IMR-90 (cell line): ENCODE results near the gene OSBPL3. TPM values are rescaled to one million over a fixed set of nuclear protein-coding genes. Genes with fewer than 3 reads are reported as not detected.

Experiments
- ATAC-seq: fragments of 200-7000 bp; cut with Tn5 transposase; 2 replicates; pipeline ENCODE4 v1.9.1; 2020; ENCODE audit warnings: low read depth, mild to moderate bottlenecking, moderate library complexity
- BruUV-seq: library from RNA; stranded (reverse); fragments of 400-500 nt; replicated peaks from 2 replicates; lab custom pipeline; 2021; lab: Mats Ljungman, UMichigan
- CTCF ChIA-PET: fragments of 300-600 bp; formaldehyde crosslinking; extraction: SDS; loops from one replicate; lab custom pipeline; 2021; ENCODE audit warnings: antibody characterized with exemption; lab: Yijun Ruan, JAX
- POLR2A ChIA-PET: fragments of 300-600 bp; sonication (Branson Sonifier 250); formaldehyde crosslinking; loops from one replicate; lab custom pipeline; 2022; ENCODE audit warnings: antibody characterized with exemption; ENCODE audit not compliant: unreplicated experiment; lab: Charles Lee
- DNase-seq: peaks from one replicate; pipeline ENCODE4 v3.0.0; 2013
- H2AFZ ChIP-seq: replicated peaks from 2 replicates; pipeline ENCODE3; 2013; ENCODE audit warnings: low read length, mild to moderate bottlenecking; ENCODE audit not compliant: poor library complexity
- H2AK5ac ChIP-seq: 2 replicates; pipeline ENCODE4 v1.6.1; 2013; ENCODE audit warnings: low read depth, low read length, inconsistent platforms
- H2AK9ac ChIP-seq: replicated peaks from 2 replicates; pipeline ENCODE3; 2013; ENCODE audit warnings: mild to moderate bottlenecking, low read depth, low read length, moderate library complexity; ENCODE audit not compliant: poor library complexity
- H2BK120ac ChIP-seq: 2 replicates; pipeline ENCODE4 v1.6.1; 2013; ENCODE audit warnings: low read depth, low read length, inconsistent platforms
- H2BK15ac ChIP-seq: 3 replicates; pipeline ENCODE4 v1.6.1; 2013; ENCODE audit warnings: low read depth, low read length, inconsistent platforms
- H2BK20ac ChIP-seq: 2 replicates; pipeline ENCODE4 v1.6.1; 2013; ENCODE audit warnings: low read depth, mild to moderate bottlenecking, inconsistent platforms, low read length, moderate library complexity
- H2BK5ac ChIP-seq: 2 replicates; pipeline ENCODE4 v1.6.1; 2013; ENCODE audit warnings: mild to moderate bottlenecking, low read depth, low read length, inconsistent platforms; ENCODE audit not compliant: poor library complexity, severe bottlenecking
- H3K14ac ChIP-seq: replicated peaks from 2 replicates; pipeline ENCODE4 v1.6.1; 2013; ENCODE audit warnings: low read depth, low read length, inconsistent platforms
- H3K18ac ChIP-seq: 2 replicates; pipeline ENCODE4 v1.6.1; 2013; ENCODE audit warnings: low read depth, low read length, control low read depth
- H3K23ac ChIP-seq: 2 replicates; pipeline ENCODE4 v1.6.1; 2013; ENCODE audit warnings: low read depth, low read length, inconsistent platforms
- H3K27ac ChIP-seq: 2 replicates; pipeline ENCODE4 v1.5.1; 2013; ENCODE audit warnings: mild to moderate bottlenecking, control low read depth, low read length; ENCODE audit not compliant: insufficient read depth
- H3K27me3 ChIP-seq: 2 replicates; pipeline ENCODE4 v1.6.1; 2013; ENCODE audit warnings: low read length; ENCODE audit not compliant: control insufficient read depth, insufficient read depth
- H3K36me3 ChIP-seq: 2 replicates; pipeline ENCODE4 v1.6.1; 2013; ENCODE audit warnings: low read length, mixed read lengths; ENCODE audit not compliant: control insufficient read depth, insufficient read depth
- H3K4ac ChIP-seq: 2 replicates; pipeline ENCODE4 v1.6.1; 2013; ENCODE audit warnings: low read depth, low read length, inconsistent platforms
- H3K4me1 ChIP-seq: 2 replicates; pipeline ENCODE4 v1.6.1; 2013; ENCODE audit warnings: low read length, mixed read lengths; ENCODE audit not compliant: control insufficient read depth, insufficient read depth
- H3K4me2 ChIP-seq: 2 replicates; pipeline ENCODE4 v1.6.1; 2013; ENCODE audit warnings: low read depth, mild to moderate bottlenecking, control low read depth, low read length, moderate library complexity
- H3K4me3 ChIP-seq: 2 replicates; pipeline ENCODE4 v1.5.1; 2013; ENCODE audit warnings: low read depth, mild to moderate bottlenecking, control low read depth, low read length, moderate library complexity; ENCODE audit not compliant: insufficient read depth
- H3K56ac ChIP-seq: 2 replicates; pipeline ENCODE4 v1.6.1; 2013; ENCODE audit warnings: low read length, inconsistent platforms; ENCODE audit not compliant: insufficient read depth; ENCODE audit errors: extremely low read depth
- H3K79me1 ChIP-seq, 2 experiments: 2 replicates each; pipeline ENCODE4 v1.6.1; 2013; ENCODE audit warnings: low read length in 2 of 2, inconsistent platforms in 1 of 2, low read depth in 1 of 2
- H3K9ac ChIP-seq: 2 replicates; pipeline ENCODE4 v1.6.1; 2013; ENCODE audit warnings: low read depth, low read length, control low read depth
- H3K9me1 ChIP-seq: 2 replicates; pipeline ENCODE4 v1.6.1; 2013; ENCODE audit warnings: low read length, inconsistent platforms; ENCODE audit not compliant: insufficient read depth
- H3K9me3 ChIP-seq: 2 replicates; pipeline ENCODE4 v1.6.1; 2013; ENCODE audit warnings: low read length; ENCODE audit not compliant: control insufficient read depth, insufficient read depth
- H4K20me1 ChIP-seq: 2 replicates; pipeline ENCODE4 v1.6.1; 2013; ENCODE audit warnings: low read length, inconsistent platforms; ENCODE audit not compliant: insufficient read depth
- H4K5ac ChIP-seq: 2 replicates; pipeline ENCODE4 v1.6.1; 2013; ENCODE audit warnings: mild to moderate bottlenecking, low read depth, low read length, control low read depth
- H4K8ac ChIP-seq, 2 experiments: 2 replicates each; pipeline ENCODE4 v1.6.1; 2013; ENCODE audit warnings: low read depth in 2 of 2, low read length in 2 of 2, control low read depth in 1 of 2, inconsistent platforms in 1 of 2
- H4K91ac ChIP-seq: 2 replicates; pipeline ENCODE4 v1.6.1; 2013; ENCODE audit warnings: low read depth, low read length, inconsistent platforms; ENCODE audit not compliant: insufficient read depth
- BHLHE40 ChIP-seq: fragments of 150-350 bp; IDR thresholded peaks from 2 replicates; pipeline ENCODE4 v1.6.1; 2016; ENCODE audit warnings: mild to moderate bottlenecking, low read depth, low read length
- CEBPB ChIP-seq: IDR thresholded peaks from 2 replicates; pipeline ENCODE4 v1.6.1; 2012; ENCODE audit warnings: low read depth, low read length, improper control_type of control experiment
- CHD1 ChIP-seq: IDR thresholded peaks from 2 replicates; pipeline ENCODE4 v1.6.1; 2012; ENCODE audit warnings: low read depth, low read length, improper control_type of control experiment
- ELK1 ChIP-seq: fragments of 150-350 bp; IDR thresholded peaks from 2 replicates; pipeline ENCODE4 v1.6.1; 2016; ENCODE audit warnings: low read depth, mild to moderate bottlenecking, low read length, moderate library complexity, borderline replicate concordance
- FOS ChIP-seq: fragments of 150-350 bp; IDR thresholded peaks from 2 replicates; pipeline ENCODE4 v1.6.1; 2016; ENCODE audit warnings: low read depth, low read length
- MAFK ChIP-seq: IDR thresholded peaks from 2 replicates; pipeline ENCODE4 v1.6.1; 2012; ENCODE audit warnings: low read depth, low read length, improper control_type of control experiment
- MAZ ChIP-seq: IDR thresholded peaks from 2 replicates; pipeline ENCODE4 v1.6.1; 2012; ENCODE audit warnings: low read depth, mild to moderate bottlenecking, low read length, improper control_type of control experiment, moderate library complexity, borderline replicate concordance
- MXI1 ChIP-seq: IDR thresholded peaks from 2 replicates; pipeline ENCODE4 v1.6.1; 2012; ENCODE audit warnings: low read depth, mild to moderate bottlenecking, low read length, moderate library complexity, borderline replicate concordance
- NFE2L2 ChIP-seq: fragments of 150-350 bp; IDR thresholded peaks from 2 replicates; pipeline ENCODE4 v1.6.1; 2016; ENCODE audit warnings: low read depth, mild to moderate bottlenecking, low read length
- POLR2A ChIP-seq: IDR thresholded peaks from 2 replicates; pipeline ENCODE4 v1.6.1; 2012; ENCODE audit warnings: mild to moderate bottlenecking, low read depth, low read length
- RAD21 ChIP-seq: IDR thresholded peaks from 2 replicates; pipeline ENCODE4 v1.6.1; 2012; ENCODE audit warnings: low read length, improper control_type of control experiment
- RCOR1 ChIP-seq: IDR thresholded peaks from 2 replicates; pipeline ENCODE4 v1.6.1; 2012; ENCODE audit warnings: mild to moderate bottlenecking, low read length, improper control_type of control experiment; ENCODE audit not compliant: insufficient replicate concordance
- RFX5 ChIP-seq: IDR thresholded peaks from 2 replicates; pipeline ENCODE4 v1.8.0; 2012; ENCODE audit warnings: low read depth, mild to moderate bottlenecking, low read length, moderate library complexity
- SMC3 ChIP-seq: fragments of 150-350 bp; IDR thresholded peaks from 2 replicates; pipeline ENCODE4 v1.6.1; 2016; ENCODE audit warnings: low read depth, mild to moderate bottlenecking, antibody characterized with exemption, low read length, moderate library complexity
- USF2 ChIP-seq: fragments of 150-350 bp; IDR thresholded peaks from 2 replicates; pipeline ENCODE4 v1.6.1; 2017; ENCODE audit warnings: mild to moderate bottlenecking, antibody characterized with exemption, low read length, low read depth
- WGBS, 2 experiments: methylation state at CpG; one replicate each; pipeline versions ENCODE4 v1.1.5 to v1.1.7; 2013; ENCODE audit warnings: missing lambda C conversion rate in 2 of 2; ENCODE audit not compliant: insufficient read length in 1 of 2; ENCODE audit errors: extremely low coverage in 2 of 2; 5-methylcytosine and 5-hydroxymethylcytosine counted together
- dilution Hi-C: fragments of 300-500 bp; cut with HindIII; formaldehyde crosslinking; loops from one replicate; pipeline ENCODE4 v1.14.3; 2018; ENCODE audit warnings: low sequenced_read_pairs; ENCODE audit not compliant: unreplicated experiment
- in situ Hi-C: fragments of 300-500 bp; cut with MboI; formaldehyde crosslinking; loops from 3 replicates; pipeline ENCODE4 v1.14.3; 2019; ENCODE audit warnings: low sequenced_read_pairs, inconsistent platforms, mixed read lengths
- intact Hi-C: fragments of 100-400 bp; cut with micrococcal nuclease; formaldehyde crosslinking; loops from 2 replicates; pipeline ENCODE4 v1.10.0; 2022
- polyA plus RNA-seq, 3 experiments: library from polyadenylated mRNA; depleted of rRNA; stranded (reverse); fragments of >200 nt; gene quantifications; 2 replicates each; pipeline ENCODE4 v1.2.3, GENCODE V29; 2012; ENCODE audit warnings: low replicate concordance in 1 of 3
- total RNA-seq: library from RNA; depleted of rRNA; stranded (reverse); fragments of >200 nt; gene quantifications from 2 replicates; pipeline ENCODE4 v1.2.3, GENCODE V29; 2012
- TF ChIP-seq, protein P1 (sequence below): conservative IDR thresholded peaks from 2 replicates; pipeline ENCODE4 v1.5.1; 2012; ENCODE audit warnings: mild to moderate bottlenecking, low read depth, low read length, improper control_type of control experiment

The OSBPL3 gene
- total and polyA plus RNA-seq, 2 of the 4 experiments (the other 2 are of a cell fraction): 18.0 to 29.9 TPM

DNA sequence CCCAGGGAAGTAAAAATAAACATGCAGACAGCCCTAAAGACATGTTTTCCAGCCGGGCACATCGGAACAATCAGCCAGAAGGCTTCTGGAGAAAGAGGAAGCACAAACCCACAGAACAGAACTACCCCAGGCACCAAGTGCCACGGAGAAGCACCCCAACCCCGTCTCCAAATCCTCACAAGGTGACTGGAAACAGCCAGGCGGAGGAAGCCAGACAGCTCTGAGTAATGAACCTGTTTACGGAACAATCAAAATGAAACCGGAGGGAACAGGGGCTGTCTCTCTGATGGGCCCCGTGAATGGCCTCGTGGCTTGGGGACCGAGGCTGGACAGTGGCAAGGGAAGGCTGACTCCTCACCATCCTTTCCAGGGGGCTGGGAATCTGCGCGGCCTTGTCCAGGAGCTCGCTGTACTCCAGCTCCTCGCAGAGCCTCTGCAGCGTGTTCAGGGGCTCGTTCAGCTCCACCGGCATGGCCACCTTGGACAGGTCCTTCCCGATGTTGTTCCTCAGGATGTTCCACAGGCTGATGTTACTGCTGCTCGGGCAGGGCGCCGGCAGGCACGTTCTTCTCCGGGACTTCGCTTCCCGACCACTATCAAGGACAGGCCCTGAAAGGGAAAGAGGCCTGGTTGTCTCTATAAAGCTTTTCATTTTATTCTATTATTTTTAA, 145.7 kb downstream of the OSBPL3 start:
- no TSS peak for BruUV-seq
- Histone ChIP-seq H3K9ac (no peak overlapping the region), H2BK5ac (no peak overlapping the region), H3K27ac (no peak overlapping the region), H3K14ac (no peak overlapping the region), H2AK5ac (peak overlapping the region; percentile 44; the same call in 1 of the 2 replicates), H4K20me1 (no peaks in the 10 kb centered on the region), H3K9me3 (no peaks in the 10 kb centered on the region), H2BK20ac (no peak overlapping the region), H3K36me3 (peaks cover 6% of the 10 kb centered on the region), H3K18ac (no peak overlapping the region), H2AFZ (no peak overlapping the region), H3K4ac (no peak overlapping the region), H3K23ac (no peak overlapping the region), H3K4me1 (peaks cover 4% of the 10 kb centered on the region), H3K4me3 (no peak overlapping the region), H3K9me1 (peaks cover 17% of the 10 kb centered on the region), H2BK120ac (no peak overlapping the region), H4K5ac (no peak overlapping the region), H4K91ac (no peak overlapping the region), H3K79me1 (peaks cover 0 to 26% of the 10 kb centered on the region in 2 experiments; a peak in 2 of 4 replicates), H3K27me3 (no peaks in the 10 kb centered on the region), H4K8ac (no peak overlapping the region), H2BK15ac (no peak overlapping the region), H3K4me2 (no peak overlapping the region), H3K56ac (no peak overlapping the region), H2AK9ac (no peak overlapping the region)
- WGBS, 2 experiments: 92% methylated on average over 7 of the region's 25 CpGs; no CpG with 5 or more reads in 1 of the 2 experiments
- DNase-seq (no peak), ATAC-seq (no peak)
- ChIA-PET POLR2A (no interaction called here), CTCF (interaction anchor here (0.8 to 1.0 kb wide), 2 partner anchors 8 to 22 kb away, joined by 3 read pairs; no protein-coding TSS in a partner anchor)
- dilution Hi-C loops (no loop called here), intact Hi-C loops (no loop called here), in situ Hi-C loops (no loop called here)
- TF ChIP-seq USF2: no peak
- no peak for TF ChIP-seq FOS
- no peak for TF ChIP-seq MXI1
- no peak for TF ChIP-seq ELK1
- TF ChIP-seq MAZ: no peak
- TF ChIP-seq, protein P1, sequence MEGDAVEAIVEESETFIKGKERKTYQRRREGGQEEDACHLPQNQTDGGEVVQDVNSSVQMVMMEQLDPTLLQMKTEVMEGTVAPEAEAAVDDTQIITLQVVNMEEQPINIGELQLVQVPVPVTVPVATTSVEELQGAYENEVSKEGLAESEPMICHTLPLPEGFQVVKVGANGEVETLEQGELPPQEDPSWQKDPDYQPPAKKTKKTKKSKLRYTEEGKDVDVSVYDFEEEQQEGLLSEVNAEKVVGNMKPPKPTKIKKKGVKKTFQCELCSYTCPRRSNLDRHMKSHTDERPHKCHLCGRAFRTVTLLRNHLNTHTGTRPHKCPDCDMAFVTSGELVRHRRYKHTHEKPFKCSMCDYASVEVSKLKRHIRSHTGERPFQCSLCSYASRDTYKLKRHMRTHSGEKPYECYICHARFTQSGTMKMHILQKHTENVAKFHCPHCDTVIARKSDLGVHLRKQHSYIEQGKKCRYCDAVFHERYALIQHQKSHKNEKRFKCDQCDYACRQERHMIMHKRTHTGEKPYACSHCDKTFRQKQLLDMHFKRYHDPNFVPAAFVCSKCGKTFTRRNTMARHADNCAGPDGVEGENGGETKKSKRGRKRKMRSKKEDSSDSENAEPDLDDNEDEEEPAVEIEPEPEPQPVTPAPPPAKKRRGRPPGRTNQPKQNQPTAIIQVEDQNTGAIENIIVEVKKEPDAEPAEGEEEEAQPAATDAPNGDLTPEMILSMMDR: no peak
- no peak for TF ChIP-seq MAFK
- no peak for TF ChIP-seq CHD1
- no peak for TF ChIP-seq CEBPB
- no peak for TF ChIP-seq SMC3
- no peak for TF ChIP-seq NFE2L2
- no peak for TF ChIP-seq RCOR1
- no peak for TF ChIP-seq RFX5
- TF ChIP-seq POLR2A: no peak
- TF ChIP-seq BHLHE40: no peak
- TF ChIP-seq RAD21: no peak
